ENCODE data around the gene FBF1.

The FBF1 gene

DNA sequence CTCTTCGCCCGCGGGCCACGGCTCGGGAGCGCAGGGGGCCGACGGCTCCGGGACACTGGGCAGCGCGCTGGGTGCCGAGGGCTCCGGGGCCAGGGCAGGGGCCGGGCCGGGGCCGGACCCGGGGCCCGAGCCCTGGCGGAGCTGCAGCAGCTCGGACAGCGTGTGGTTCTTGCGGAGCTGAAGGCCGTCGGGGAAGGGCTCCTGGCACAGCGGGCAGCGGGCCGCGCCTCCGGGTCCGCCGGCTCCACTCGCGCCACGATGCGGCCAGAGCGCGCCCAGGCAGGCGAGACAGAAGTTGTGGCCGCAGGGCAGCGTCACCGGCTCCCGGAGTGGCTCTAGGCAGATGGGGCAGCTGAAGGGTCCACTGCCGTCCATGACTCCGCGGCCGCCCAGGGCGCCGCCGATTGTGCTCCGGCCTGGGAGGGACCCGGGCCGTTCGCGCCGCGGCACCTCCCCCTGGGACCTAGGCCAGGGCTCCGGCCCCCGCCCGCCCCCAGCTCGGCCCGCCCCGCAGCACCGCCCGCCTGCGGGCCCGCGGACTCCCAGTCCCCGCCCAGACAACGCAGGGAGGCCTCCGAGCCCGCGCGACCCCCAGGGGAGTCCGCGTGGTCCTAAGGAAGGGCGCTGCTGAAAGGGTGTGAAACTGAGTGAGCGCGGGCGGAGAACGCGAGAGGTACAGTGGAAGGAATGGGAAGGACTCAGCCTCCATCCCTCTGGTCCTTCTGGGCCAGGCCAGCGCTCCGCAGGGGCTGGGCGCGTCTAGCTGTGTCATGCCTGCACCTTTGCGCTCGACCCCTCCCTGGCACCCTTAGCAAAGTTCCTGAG, 62.5 kb downstream of the FBF1 start, which contains the start of gene TRIM47:
TSS of gene TRIM47 (minus strand) at position 408 of the 825 bp plus-strand sequence. CDS start at position 375, 33 bp downstream.
- H3K27ac ChIP-seq, result peak within 1 kb of the TSS; percentile 90
- peak; percentile 75 for DNase-seq
- TF ChIP-seq, protein P1, sequence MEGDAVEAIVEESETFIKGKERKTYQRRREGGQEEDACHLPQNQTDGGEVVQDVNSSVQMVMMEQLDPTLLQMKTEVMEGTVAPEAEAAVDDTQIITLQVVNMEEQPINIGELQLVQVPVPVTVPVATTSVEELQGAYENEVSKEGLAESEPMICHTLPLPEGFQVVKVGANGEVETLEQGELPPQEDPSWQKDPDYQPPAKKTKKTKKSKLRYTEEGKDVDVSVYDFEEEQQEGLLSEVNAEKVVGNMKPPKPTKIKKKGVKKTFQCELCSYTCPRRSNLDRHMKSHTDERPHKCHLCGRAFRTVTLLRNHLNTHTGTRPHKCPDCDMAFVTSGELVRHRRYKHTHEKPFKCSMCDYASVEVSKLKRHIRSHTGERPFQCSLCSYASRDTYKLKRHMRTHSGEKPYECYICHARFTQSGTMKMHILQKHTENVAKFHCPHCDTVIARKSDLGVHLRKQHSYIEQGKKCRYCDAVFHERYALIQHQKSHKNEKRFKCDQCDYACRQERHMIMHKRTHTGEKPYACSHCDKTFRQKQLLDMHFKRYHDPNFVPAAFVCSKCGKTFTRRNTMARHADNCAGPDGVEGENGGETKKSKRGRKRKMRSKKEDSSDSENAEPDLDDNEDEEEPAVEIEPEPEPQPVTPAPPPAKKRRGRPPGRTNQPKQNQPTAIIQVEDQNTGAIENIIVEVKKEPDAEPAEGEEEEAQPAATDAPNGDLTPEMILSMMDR (IDR thresholded peaks at IDR 0.05; ENCODE audit: low read depth, low read length), result 0 out of 2 replicates have a peak, but pooled peaks have one; percentile 14
- no peaks in the 10 kb centered on the region for H3K27me3 ChIP-seq (ENCODE audit: insufficient read depth, low read depth, severe bottlenecking)
- no peaks in the 10 kb centered on the region for H3K9me3 ChIP-seq (ENCODE audit: severe bottlenecking)
- peak within 1 kb of the TSS; percentile 51 for H3K4me3 ChIP-seq (ENCODE audit: low read depth, low read length)
- peaks cover 33% of the 10 kb centered on the region for H3K36me3 ChIP-seq

DNA sequence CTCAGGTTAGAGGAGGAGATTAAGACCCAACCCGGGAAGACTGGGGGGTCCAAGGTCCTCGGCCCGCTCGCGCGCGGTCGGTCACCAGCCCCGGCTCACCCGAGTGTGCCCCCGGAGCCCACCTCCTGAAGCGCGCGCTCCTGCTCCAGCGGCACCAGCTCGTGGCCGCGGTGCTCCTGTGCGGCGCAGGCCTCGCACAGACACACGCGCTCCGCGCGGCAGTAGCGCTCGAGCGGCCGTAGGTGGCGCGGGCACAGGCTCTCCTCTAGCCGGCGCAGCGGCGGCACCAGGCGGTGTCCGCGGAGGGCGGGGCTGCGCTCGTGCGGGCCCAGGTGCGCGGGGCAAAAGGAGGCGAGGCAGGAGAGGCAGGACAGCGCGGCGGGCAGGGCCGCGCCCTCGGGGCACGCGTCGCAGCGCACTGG, 63.1 kb downstream of the FBF1 start:
- no peaks in the 10 kb centered on the region for H3K9me3 ChIP-seq (ENCODE audit: severe bottlenecking)
- peak; percentile 84 for DNase-seq
- peak overlapping the region; percentile 90 for H3K27ac ChIP-seq
- peak overlapping the region; percentile 51 for H3K4me3 ChIP-seq (ENCODE audit: low read depth, low read length)
- peaks cover 34% of the 10 kb centered on the region for H3K36me3 ChIP-seq
- no peaks in the 10 kb centered on the region for H3K27me3 ChIP-seq (ENCODE audit: insufficient read depth, low read depth, severe bottlenecking)
- TF ChIP-seq, protein P1 (IDR thresholded peaks at IDR 0.05; ENCODE audit: low read depth, low read length), result peak; percentile 73

DNA sequence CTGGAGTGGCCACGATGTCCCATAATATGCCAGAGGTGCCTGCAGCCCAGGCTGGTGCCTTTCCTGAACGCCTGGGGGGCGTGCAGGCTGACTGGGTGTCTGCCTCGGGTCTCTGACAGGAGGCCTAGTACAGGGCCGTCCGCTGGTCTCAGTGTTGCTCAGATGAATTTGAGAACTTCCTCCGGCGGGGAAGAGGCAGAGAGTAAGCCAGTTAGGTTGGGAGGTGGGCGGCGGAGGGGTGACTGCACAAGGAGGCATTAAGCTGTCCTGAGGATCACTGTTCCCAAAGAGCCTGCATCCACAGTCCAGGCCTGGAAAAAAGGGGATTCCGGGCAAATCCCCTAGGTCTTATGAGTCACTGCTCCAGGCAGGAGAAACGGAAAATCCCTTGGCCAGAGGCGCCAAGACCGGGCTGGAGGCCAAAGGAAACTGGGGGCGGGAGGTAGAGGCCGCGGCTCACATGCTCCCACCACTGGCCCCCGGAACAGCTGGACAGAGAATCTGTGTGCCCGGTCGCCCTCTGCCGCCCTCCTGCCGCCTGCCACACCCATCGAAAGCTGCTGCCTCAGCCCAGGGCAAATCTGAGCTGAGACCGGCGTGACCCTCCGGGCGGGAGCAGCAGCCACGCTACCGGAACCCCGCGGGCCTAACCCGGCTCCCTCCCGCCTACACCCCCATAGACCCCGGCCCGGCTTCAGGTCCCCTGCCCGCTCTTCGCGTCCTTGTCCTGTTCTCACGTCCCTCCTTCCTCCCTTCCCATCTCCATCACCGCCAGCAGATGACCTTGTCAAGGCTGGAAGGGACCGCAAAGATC, 63.7 kb downstream of the FBF1 start:
- peaks cover 34% of the 10 kb centered on the region for H3K36me3 ChIP-seq
- DNase-seq, result peak; percentile 90
- no peaks in the 10 kb centered on the region for H3K27me3 ChIP-seq (ENCODE audit: insufficient read depth, low read depth, severe bottlenecking)
- peak overlapping the region; percentile 51 for H3K4me3 ChIP-seq (ENCODE audit: low read depth, low read length)
- H3K9me3 ChIP-seq (ENCODE audit: severe bottlenecking), result no peaks in the 10 kb centered on the region
- peak overlapping the region; percentile 90 for H3K27ac ChIP-seq
- TF ChIP-seq, protein P1 (IDR thresholded peaks at IDR 0.05; ENCODE audit: low read depth, low read length), result no peak

DNA sequence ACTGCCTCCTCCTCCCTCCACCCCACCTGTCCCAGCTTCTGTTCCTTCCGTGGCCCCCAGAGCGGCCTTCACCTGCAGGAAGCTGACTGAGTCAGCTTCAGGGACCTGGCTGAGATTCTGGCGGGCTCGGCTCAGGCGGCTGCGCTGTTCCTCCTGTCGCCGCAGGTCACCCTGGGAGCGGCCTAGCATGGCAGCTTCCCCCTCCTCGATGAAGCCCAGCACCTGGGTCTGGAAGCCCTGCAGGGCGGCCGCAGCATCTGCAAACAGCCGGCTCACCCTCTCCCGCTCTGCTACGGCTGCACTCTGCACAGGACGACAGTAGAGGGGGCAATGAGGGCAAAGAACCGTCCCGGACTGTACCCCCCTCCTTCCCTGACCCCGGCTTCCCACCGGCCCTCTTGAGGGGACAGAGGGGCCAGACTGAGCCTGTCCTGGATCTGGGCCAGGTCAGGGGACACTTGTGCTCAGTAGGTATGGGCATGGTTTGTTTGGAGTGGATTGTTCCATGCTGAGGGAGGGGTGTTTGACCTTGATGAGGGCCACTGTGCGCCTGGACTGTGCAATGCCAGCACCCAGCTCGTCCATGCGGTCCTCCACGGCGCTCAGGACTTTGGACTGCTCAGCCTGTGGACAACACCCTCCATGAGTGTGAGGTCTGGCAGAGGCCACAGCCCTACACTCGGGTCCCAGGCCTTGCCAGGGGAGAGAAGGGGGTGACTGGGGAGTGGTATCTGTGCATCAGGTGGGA, 64.5 kb downstream of the FBF1 start:
- no peaks in the 10 kb centered on the region for H3K27me3 ChIP-seq (ENCODE audit: insufficient read depth, low read depth, severe bottlenecking)
- peak; percentile 88 for DNase-seq
- no peaks in the 10 kb centered on the region for H3K9me3 ChIP-seq (ENCODE audit: severe bottlenecking)
- TF ChIP-seq, protein P1 (IDR thresholded peaks at IDR 0.05; ENCODE audit: low read depth, low read length), result peak; percentile 75
- peak overlapping the region; percentile 90 for H3K27ac ChIP-seq
- H3K4me3 ChIP-seq (ENCODE audit: low read depth, low read length), result peak overlapping the region; percentile 51
- H3K36me3 ChIP-seq, result peaks cover 34% of the 10 kb centered on the region

DNA sequence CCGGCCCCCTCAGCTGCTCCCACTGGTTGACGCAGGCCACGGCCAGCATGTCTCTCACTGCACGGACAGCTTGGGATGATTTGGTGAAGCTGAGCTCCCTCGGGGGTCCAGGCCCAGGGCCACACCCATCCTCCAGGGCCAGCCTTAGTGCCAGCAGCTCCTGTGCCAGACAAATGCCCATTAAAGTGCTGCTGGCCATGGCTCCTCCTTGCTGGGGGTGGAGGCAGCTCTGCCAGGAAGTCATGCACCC, 65.0 kb downstream of the FBF1 start:
- H3K4me3 ChIP-seq (ENCODE audit: low read depth, low read length), result no peak overlapping the region
- TF ChIP-seq, protein P1 (IDR thresholded peaks at IDR 0.05; ENCODE audit: low read depth, low read length), result no peak

More for the DNA sequence above, 65.0 kb downstream of the FBF1 start:
- no peak for DNase-seq
- Histone ChIP-seq H3K9me3 (ENCODE audit: severe bottlenecking) (no peaks in the 10 kb centered on the region), H3K27me3 (ENCODE audit: insufficient read depth, low read depth, severe bottlenecking) (no peaks in the 10 kb centered on the region), H3K36me3 (peaks cover 34% of the 10 kb centered on the region), H3K27ac (peak overlapping the region; percentile 90)

All from WERI-Rb-1 (cell line).